ENCODE measurements around the gene ZNF524.

The ZNF524 gene

GRCh38 chr19:55645512-55645881 is 45.4 kb downstream of the ZNF524 start:
- H3K27ac ChIP-seq (ENCODE audit: low read length): no peak overlapping the region
- H3K4me1 ChIP-seq (ENCODE audit: control insufficient read depth in 1 of 2, insufficient read depth in 2 of 2, low read length in 2 of 2): peaks cover 5 to 62% of the 10 kb centered on the region in 2 donors
- no peaks in the 10 kb centered on the region for H3K9me3 ChIP-seq (ENCODE audit: control insufficient read depth in 1 of 2, low read length in 2 of 2)
- H3K36me3 ChIP-seq (ENCODE audit: control insufficient read depth in 1 of 2, insufficient read depth in 2 of 2, low read length in 2 of 2): peaks cover 4 to 14% of the 10 kb centered on the region in 2 donors
- H3K4me3 ChIP-seq (ENCODE audit: low read depth in 1 of 2, low read length in 2 of 2): no peak overlapping the region
- no peaks in the 10 kb centered on the region for H3K27me3 ChIP-seq (ENCODE audit: low read depth, low read length)

GRCh38 chr19:55646889-55647731 is 47.0 kb downstream of the ZNF524 start:
- Histone ChIP-seq H3K4me1 (ENCODE audit: control insufficient read depth in 1 of 2, insufficient read depth in 2 of 2, low read length in 2 of 2) (peaks cover 5 to 53% of the 10 kb centered on the region in 2 donors), H3K9me3 (ENCODE audit: control insufficient read depth in 1 of 2, low read length in 2 of 2) (no peaks in the 10 kb centered on the region), H3K36me3 (ENCODE audit: control insufficient read depth in 1 of 2, insufficient read depth in 2 of 2, low read length in 2 of 2) (peaks cover 4 to 14% of the 10 kb centered on the region in 2 donors), H3K27ac (ENCODE audit: low read length) (peak overlapping the region; percentile 51), H3K27me3 (ENCODE audit: low read depth, low read length) (no peaks in the 10 kb centered on the region), H3K4me3 (ENCODE audit: low read depth in 1 of 2, low read length in 2 of 2) (peak overlapping the region; percentile 67 to 88)

- H3K4me1 ChIP-seq (ENCODE audit: control insufficient read depth in 1 of 2, insufficient read depth in 2 of 2, low read length in 2 of 2): peaks cover 5 to 46% of the 10 kb centered on the region in 2 donors
- H3K9me3 ChIP-seq (ENCODE audit: control insufficient read depth in 1 of 2, low read length in 2 of 2): no peaks in the 10 kb centered on the region
- H3K27me3 ChIP-seq (ENCODE audit: low read depth, low read length): no peaks in the 10 kb centered on the region
- peak within 1 kb of the TSS; percentile 51 for H3K27ac ChIP-seq (ENCODE audit: low read length)
- H3K36me3 ChIP-seq (ENCODE audit: control insufficient read depth in 1 of 2, insufficient read depth in 2 of 2, low read length in 2 of 2): peaks cover 4 to 14% of the 10 kb centered on the region in 2 donors
- peak within 1 kb of the TSS; percentile 67 to 88 for H3K4me3 ChIP-seq (ENCODE audit: low read depth in 1 of 2, low read length in 2 of 2)
Measured at GRCh38 chr19:55647732-55648584, 47.9 kb downstream of the ZNF524 start, which contains the start of gene CCDC106. TSS of gene CCDC106 (plus strand) at chr19:55648212. CDS start at chr19:55649047, 835 bp downstream.

- Histone ChIP-seq H3K4me1 (ENCODE audit: control insufficient read depth in 1 of 2, insufficient read depth in 2 of 2, low read length in 2 of 2) (peaks cover 5 to 45% of the 10 kb centered on the region in 2 donors), H3K36me3 (ENCODE audit: control insufficient read depth in 1 of 2, insufficient read depth in 2 of 2, low read length in 2 of 2) (peaks cover 4 to 14% of the 10 kb centered on the region in 2 donors), H3K4me3 (ENCODE audit: low read depth in 1 of 2, low read length in 2 of 2) (peak overlapping the region; percentile 67 to 88), H3K9me3 (ENCODE audit: control insufficient read depth in 1 of 2, low read length in 2 of 2) (no peaks in the 10 kb centered on the region), H3K27me3 (ENCODE audit: low read depth, low read length) (no peaks in the 10 kb centered on the region), H3K27ac (ENCODE audit: low read length) (peak overlapping the region; percentile 45)
Measured at GRCh38 chr19:55648585-55649267, 48.6 kb downstream of the ZNF524 start.

GRCh38 chr19:55649268-55650125 is 49.4 kb downstream of the ZNF524 start:
- Histone ChIP-seq H3K27ac (ENCODE audit: low read length) (no peak overlapping the region), H3K4me3 (ENCODE audit: low read depth in 1 of 2, low read length in 2 of 2) (peak overlapping the region; percentile 67 to 88), H3K4me1 (ENCODE audit: control insufficient read depth in 1 of 2, insufficient read depth in 2 of 2, low read length in 2 of 2) (peaks cover 5 to 38% of the 10 kb centered on the region in 2 donors)

GRCh38 chr19:55650126-55650557 is 50.1 kb downstream of the ZNF524 start:
- Histone ChIP-seq H3K9me3 (ENCODE audit: control insufficient read depth in 1 of 2, low read length in 2 of 2) (no peaks in the 10 kb centered on the region), H3K4me3 (ENCODE audit: low read depth in 1 of 2, low read length in 2 of 2) (no peak overlapping the region), H3K27ac (ENCODE audit: low read length) (no peak overlapping the region), H3K4me1 (ENCODE audit: control insufficient read depth in 1 of 2, insufficient read depth in 2 of 2, low read length in 2 of 2) (peaks cover 5 to 33% of the 10 kb centered on the region in 2 donors), H3K36me3 (ENCODE audit: control insufficient read depth in 1 of 2, insufficient read depth in 2 of 2, low read length in 2 of 2) (peaks cover 3 to 18% of the 10 kb centered on the region in 2 donors), H3K27me3 (ENCODE audit: low read depth, low read length) (no peaks in the 10 kb centered on the region)

More at GRCh38 chr19:55649268-55650125, 49.4 kb downstream of the ZNF524 start:
- H3K36me3 ChIP-seq (ENCODE audit: control insufficient read depth in 1 of 2, insufficient read depth in 2 of 2, low read length in 2 of 2): peaks cover 4 to 20% of the 10 kb centered on the region in 2 donors
- no peaks in the 10 kb centered on the region for H3K9me3 ChIP-seq (ENCODE audit: control insufficient read depth in 1 of 2, low read length in 2 of 2)
- H3K27me3 ChIP-seq (ENCODE audit: low read depth, low read length): no peaks in the 10 kb centered on the region

- peaks cover 5 to 33% of the 10 kb centered on the region in 2 donors for H3K4me1 ChIP-seq (ENCODE audit: control insufficient read depth in 1 of 2, insufficient read depth in 2 of 2, low read length in 2 of 2)
- no peaks in the 10 kb centered on the region for H3K27me3 ChIP-seq (ENCODE audit: low read depth, low read length)
- no peaks in the 10 kb centered on the region for H3K9me3 ChIP-seq (ENCODE audit: control insufficient read depth in 1 of 2, low read length in 2 of 2)
- no peak overlapping the region for H3K4me3 ChIP-seq (ENCODE audit: low read depth in 1 of 2, low read length in 2 of 2)
- H3K27ac ChIP-seq (ENCODE audit: low read length): no peak overlapping the region
- peaks cover 0 to 15% of the 10 kb centered on the region in 2 donors for H3K36me3 ChIP-seq (ENCODE audit: control insufficient read depth in 1 of 2, insufficient read depth in 2 of 2, low read length in 2 of 2)
Measured at GRCh38 chr19:55650602-55651230, 50.6 kb downstream of the ZNF524 start.

- H3K36me3 ChIP-seq (ENCODE audit: control insufficient read depth in 1 of 2, insufficient read depth in 2 of 2, low read length in 2 of 2): peaks cover 0 to 13% of the 10 kb centered on the region in 2 donors
- H3K9me3 ChIP-seq (ENCODE audit: control insufficient read depth in 1 of 2, low read length in 2 of 2): no peaks in the 10 kb centered on the region
- H3K4me3 ChIP-seq (ENCODE audit: low read depth in 1 of 2, low read length in 2 of 2): no peak overlapping the region
- peaks cover 10 to 38% of the 10 kb centered on the region in 2 donors for H3K4me1 ChIP-seq (ENCODE audit: control insufficient read depth in 1 of 2, insufficient read depth in 2 of 2, low read length in 2 of 2)
- H3K27ac ChIP-seq (ENCODE audit: low read length): no peak overlapping the region
- no peaks in the 10 kb centered on the region for H3K27me3 ChIP-seq (ENCODE audit: low read depth, low read length)
Measured at GRCh38 chr19:55651236-55651635, 51.1 kb downstream of the ZNF524 start.

GRCh38 chr19:55652311-55653128 is 52.4 kb downstream of the ZNF524 start:
- no peaks in the 10 kb centered on the region for H3K27me3 ChIP-seq (ENCODE audit: low read depth, low read length)
- H3K9me3 ChIP-seq (ENCODE audit: control insufficient read depth in 1 of 2, low read length in 2 of 2): no peaks in the 10 kb centered on the region
- peaks cover 16 to 43% of the 10 kb centered on the region in 2 donors for H3K4me1 ChIP-seq (ENCODE audit: control insufficient read depth in 1 of 2, insufficient read depth in 2 of 2, low read length in 2 of 2)
- H3K4me3 ChIP-seq (ENCODE audit: low read depth in 1 of 2, low read length in 2 of 2): no peak overlapping the region
- H3K36me3 ChIP-seq (ENCODE audit: control insufficient read depth in 1 of 2, insufficient read depth in 2 of 2, low read length in 2 of 2): peaks cover 0 to 13% of the 10 kb centered on the region in 2 donors
- no peak overlapping the region for H3K27ac ChIP-seq (ENCODE audit: low read length)

Measured in muscle layer of duodenum (tissue), 2 donors.